Measurements from ENCODE around the gene TTLL11. TPM values are rescaled to one million over a fixed set of nuclear protein-coding genes. Genes with fewer than 3 reads are reported as not detected.

TTLL11 gene
- total RNA-seq, 4 donors from 2014 or later = 7.9 to 14.4 (median 9.7) TPM

GRCh38 chr9:121838746-121839669, 254.1 kb downstream of the TTLL11 start:
- Histone ChIP-seq H3K27me3 (no peaks in the 10 kb centered on the region), H3K36me3 (no peaks in the 10 kb centered on the region), H3K9me3 (no peaks in the 10 kb centered on the region), H3K27ac (no peak overlapping the region), H3K4me1 (peaks cover 7 to 27% of the 10 kb centered on the region in 2 donors), H3K4me3 (replicated peaks in 1 of 3) (no peak overlapping the region)
- DNase-seq = no peak
- WGBS, 2 donors = 94% methylated on average over 23 of the region's 23 CpGs
- no peak for TF ChIP-seq POLR2A (IDR thresholded peaks at IDR 0.05)
- no peak for TF ChIP-seq CTCF (IDR thresholded peaks at IDR 0.05)
- intact Hi-C loops (cut with DNase I) = loop anchor here (10.0 kb wide), 1 partner anchor 86 kb away; no protein-coding TSS in a partner anchor

GRCh38 chr9:121837113-121837961, 255.8 kb downstream of the TTLL11 start:
- no peaks in the 10 kb centered on the region for H3K9me3 ChIP-seq
- WGBS, 2 donors = 51 to 59% methylated on average over 9 of the region's 9 CpGs
- TF ChIP-seq CTCF (IDR thresholded peaks at IDR 0.05) (no peak), POLR2A (IDR thresholded peaks at IDR 0.05) (no peak)
- H3K4me1 ChIP-seq = peaks cover 7 to 27% of the 10 kb centered on the region in 2 donors
- no peak overlapping the region for H3K27ac ChIP-seq
- no peaks in the 10 kb centered on the region for H3K36me3 ChIP-seq
- intact Hi-C loops (cut with DNase I) = loop anchor here (10.0 kb wide), 1 partner anchor 87 kb away; no protein-coding TSS in a partner anchor
- no peak overlapping the region for H3K4me3 ChIP-seq (replicated peaks in 1 of 3)
- H3K27me3 ChIP-seq = no peaks in the 10 kb centered on the region
- DNase-seq = peak; percentile 20 to 47

GRCh38 chr9:121836366-121836885, 256.7 kb downstream of the TTLL11 start:
- H3K27me3 ChIP-seq = no peaks in the 10 kb centered on the region
- H3K4me3 ChIP-seq (replicated peaks in 1 of 3) = no peak overlapping the region
- DNase-seq = peak; percentile 41 to 58
- H3K9me3 ChIP-seq = no peaks in the 10 kb centered on the region
- no peak for TF ChIP-seq POLR2A (IDR thresholded peaks at IDR 0.05)
- TF ChIP-seq CTCF (IDR thresholded peaks at IDR 0.05) = no peak
- H3K4me1 ChIP-seq = peaks cover 4 to 22% of the 10 kb centered on the region in 2 donors
- intact Hi-C loops (cut with DNase I) = loop anchor here (10.0 kb wide), 1 partner anchor 88 kb away; no protein-coding TSS in a partner anchor
- H3K27ac ChIP-seq = no peak overlapping the region
- H3K36me3 ChIP-seq = no peaks in the 10 kb centered on the region
- 37 to 51% methylated on average over 3 of the region's 3 CpGs for WGBS, 2 donors

GRCh38 chr9:121835587-121836365, 257.3 kb downstream of the TTLL11 start:
- Histone ChIP-seq H3K4me3 (replicated peaks in 1 of 3) (no peak overlapping the region), H3K36me3 (no peaks in the 10 kb centered on the region), H3K27ac (no peak overlapping the region), H3K9me3 (no peaks in the 10 kb centered on the region), H3K4me1 (peaks cover 4 to 16% of the 10 kb centered on the region in 2 donors), H3K27me3 (no peaks in the 10 kb centered on the region)
- DNase-seq = no peak
- intact Hi-C loops (cut with DNase I) = loop anchor here (10.0 kb wide), 1 partner anchor 89 kb away; no protein-coding TSS in a partner anchor
- TF ChIP-seq POLR2A (IDR thresholded peaks at IDR 0.05) (no peak), CTCF (IDR thresholded peaks at IDR 0.05) (no peak)
- WGBS, 2 donors = 93 to 98% methylated on average over 5 of the region's 5 CpGs
